Islet of Langerhans (tissue), 1 donor: Measurements from ENCODE around the gene TNS1.
"Not testable (repeated sequence)": the region's sequence is repeated elsewhere in the genome, so short reads cannot be mapped to it uniquely, and the experiment has no call there.

ENCODE experiments used
- FAIRE-seq: peaks from one replicate; lab custom pipeline; 2011; peaks lifted over from hg19 to GRCh38; lab: Jason Lieb, UNC

TNS1 gene

DNA sequence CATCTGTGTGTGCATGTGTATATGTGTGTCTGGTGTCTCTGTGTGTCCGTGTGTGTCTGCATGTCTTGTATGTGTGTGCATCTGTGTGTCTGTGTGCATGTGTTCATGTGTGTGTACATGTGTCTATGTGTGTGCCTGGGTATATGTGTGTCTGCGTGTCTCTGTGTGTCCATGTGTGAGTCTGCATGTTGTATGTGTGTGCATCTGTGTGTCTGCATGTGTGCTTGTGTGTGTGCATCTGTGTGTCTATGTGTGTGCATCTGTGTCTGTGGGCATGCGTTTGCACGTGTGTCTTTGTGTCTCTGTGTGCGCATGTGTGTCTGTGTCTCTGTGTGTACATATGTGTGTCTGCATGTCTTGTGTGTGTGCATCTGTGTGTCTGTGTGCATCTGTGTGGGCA lies 207.7 kb downstream of the TNS1 start:
- no peak for FAIRE-seq

DNA sequence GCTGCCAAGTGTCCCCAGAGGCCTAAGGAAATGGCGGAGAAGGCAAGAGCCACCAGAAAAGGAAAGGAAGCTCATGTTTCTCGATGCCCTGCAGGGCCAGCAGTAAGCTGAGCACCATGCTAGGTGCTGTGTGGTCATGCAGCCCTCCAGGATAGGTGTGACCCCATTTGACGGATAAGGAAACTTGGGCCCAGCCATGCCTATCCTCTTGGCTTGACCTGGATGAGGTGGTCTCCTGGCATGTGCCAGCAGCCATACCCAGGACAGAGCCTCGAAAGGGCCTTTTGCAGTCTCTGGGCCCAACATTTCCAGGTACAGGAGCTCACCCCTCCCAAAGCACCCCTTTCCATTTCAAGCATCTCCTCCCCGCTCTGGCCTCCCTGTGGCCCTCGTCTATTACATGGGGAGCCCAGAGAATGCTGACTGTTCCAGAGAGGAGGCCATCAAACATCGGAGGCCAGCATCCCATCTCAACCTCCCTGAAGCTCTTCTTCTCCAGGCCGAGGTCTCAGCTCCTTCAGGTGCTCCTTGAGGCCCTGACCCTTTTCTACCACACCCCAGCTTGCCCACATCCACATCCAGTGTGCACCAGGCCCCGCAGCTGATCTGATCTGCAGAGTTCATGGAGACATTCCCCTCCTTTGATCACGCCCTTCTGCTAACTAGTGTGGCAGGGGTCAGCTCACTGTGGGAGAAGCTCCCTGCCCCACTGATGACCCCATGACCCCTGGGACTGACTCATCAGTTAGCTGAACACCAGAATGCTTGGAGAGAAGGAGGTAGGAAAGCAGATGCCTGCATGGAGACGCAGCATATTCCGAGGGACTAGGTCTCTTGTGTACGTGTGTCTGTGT lies 208.4 kb downstream of the TNS1 start:
- no peak for FAIRE-seq

GRCh38 chr2:217793566-217794132 lies 209.1 kb downstream of the TNS1 start:
- FAIRE-seq = no peak

GRCh38 chr2:217792626-217793527 lies 209.9 kb downstream of the TNS1 start:
- FAIRE-seq = no peak

DNA sequence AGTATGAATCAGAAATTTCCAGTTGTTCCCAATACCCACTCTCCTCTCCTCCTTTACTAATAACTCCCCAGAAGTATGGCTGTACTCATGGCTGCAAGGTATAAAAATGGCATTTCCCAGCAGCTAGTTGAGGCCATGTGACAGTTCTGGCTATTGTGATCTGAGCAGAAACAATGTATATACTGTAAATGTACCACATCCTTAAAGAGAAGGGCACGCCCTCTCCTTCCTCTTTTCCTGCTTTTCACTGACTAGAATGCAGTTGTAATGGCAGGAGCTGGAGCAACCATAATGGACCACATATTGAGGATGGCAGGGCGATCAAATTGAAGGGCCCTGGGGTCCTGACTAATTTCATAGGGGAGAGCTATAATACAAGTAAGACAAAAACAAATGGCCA lies 211.2 kb downstream of the TNS1 start:
- no peak for FAIRE-seq

DNA sequence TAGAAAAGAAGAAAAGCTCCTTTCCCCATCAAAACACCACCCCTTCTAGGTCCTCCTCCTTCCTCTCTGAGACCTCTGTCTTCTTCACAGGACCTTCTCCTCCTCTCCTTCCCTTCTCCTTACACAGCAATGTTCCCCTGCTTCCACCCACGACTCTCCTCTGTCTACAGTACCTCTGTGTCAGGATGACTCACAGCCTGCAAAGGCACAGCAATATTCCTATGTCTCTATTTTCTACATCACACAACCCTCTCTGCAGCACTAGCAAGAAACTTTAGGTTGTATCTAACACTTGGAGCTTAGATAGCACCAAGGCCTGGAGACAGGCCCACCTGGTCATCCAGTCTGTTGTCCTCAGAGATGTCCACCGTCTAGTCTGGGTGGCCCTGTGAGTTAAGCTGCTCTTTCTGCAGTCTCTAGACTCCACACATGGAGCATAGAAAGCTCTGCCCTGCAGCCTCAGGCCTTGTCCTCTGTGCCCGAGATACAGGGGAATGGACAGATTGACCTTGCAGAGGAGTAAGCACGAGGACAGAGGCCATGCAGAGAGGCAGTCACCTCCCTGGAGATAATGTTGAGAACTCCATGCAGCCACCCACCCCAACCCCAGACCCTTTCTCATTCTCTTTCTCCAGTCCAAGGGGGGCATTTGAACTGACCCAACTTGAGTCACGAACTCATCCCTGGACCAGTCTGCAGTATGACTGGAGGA lies 212.0 kb downstream of the TNS1 start:
- no peak for FAIRE-seq

DNA sequence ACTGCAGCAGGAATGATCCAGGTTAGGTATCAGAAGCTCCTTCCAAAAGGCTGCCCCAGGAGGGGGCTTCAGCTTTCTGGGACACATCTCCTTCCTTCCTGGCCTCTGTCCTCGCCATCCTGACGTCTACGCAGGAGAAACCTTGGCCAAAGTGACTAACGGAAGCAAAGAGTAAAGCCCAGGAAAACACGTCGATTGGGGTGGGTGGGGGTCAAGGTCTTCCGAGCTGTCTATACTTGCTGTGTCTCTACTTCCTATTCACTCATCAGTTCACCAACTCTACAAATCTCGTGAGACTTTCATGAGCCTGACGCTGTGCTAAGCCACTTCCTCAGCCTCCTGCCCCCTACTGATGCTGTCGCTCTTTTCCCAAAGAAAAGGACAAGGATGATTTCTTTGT lies 212.6 kb downstream of the TNS1 start:
- no peak for FAIRE-seq

DNA sequence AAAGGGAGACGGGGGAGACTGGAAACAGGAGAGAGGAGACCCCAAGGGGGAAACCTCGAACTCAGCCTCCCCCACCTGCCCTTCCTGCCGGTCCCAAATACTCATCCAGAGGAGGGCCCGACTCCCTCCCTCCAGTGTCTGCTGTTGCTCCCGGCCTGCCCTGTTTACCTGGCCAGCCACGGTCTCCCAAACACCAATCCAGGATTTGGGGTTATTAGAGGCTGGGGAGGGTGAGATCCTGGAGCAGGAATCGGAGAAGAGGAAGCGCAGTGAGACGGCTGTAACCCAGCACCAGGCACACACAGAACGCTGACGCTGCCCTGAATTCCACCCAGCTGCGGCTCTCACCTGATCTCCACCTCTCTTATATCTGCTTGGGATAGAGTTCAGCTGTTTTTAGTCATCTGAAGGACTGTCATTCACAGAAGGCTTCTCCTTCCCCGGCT lies 213.0 kb downstream of the TNS1 start:
- FAIRE-seq = no peak

DNA sequence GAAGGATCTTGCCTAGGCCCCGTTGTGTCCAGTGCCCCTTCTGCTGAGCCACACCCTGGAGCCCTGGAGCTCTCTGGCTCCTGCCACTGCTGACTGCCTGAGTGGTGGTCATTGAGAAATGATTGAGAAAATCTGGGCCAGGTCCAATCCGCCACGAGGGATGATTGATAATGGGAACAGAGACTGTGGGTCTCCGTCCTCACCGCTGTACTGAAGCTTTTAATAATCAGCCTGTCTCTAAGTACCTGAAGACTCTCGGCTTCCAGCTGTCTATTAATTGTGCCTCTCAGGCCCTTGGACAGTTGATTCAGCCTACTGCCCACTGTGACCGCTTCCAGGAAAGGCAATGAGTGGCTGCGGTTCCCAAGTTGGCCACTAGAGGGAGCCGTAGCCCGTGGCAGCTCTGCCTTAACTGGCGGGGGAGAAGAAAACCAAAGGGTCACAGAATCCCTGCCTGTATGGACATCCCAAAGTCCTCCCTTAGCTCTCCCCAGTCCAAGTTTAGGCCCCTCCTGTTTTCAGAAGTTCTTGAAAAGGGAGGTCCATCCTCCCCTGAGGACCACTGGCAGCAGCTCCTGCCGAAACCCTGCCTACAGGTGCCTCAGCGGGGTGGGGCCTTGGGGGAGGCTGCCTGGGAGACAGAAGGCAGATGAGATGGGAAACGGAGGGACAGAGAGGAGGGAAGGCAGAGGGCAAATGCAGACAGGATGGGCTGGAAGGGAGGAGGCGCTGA lies 213.6 kb downstream of the TNS1 start:
- no peak for FAIRE-seq

DNA sequence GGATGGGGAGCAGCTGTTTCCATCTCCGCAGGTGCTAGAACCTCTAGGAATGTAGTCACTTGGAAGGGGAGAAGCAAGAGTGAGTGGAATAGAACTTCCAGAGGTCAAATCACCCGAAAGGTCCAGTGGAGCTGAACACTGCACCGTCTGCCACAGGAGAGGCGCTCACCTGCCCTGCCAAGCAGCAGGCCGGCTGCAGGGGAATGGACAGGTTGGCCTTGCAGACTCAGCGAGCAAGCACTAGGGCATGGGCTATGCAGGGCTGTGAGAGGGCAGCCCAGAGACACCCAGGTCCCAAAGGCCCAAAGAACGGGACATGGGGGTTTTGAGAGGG lies 214.2 kb downstream of the TNS1 start:
- no peak for FAIRE-seq

DNA sequence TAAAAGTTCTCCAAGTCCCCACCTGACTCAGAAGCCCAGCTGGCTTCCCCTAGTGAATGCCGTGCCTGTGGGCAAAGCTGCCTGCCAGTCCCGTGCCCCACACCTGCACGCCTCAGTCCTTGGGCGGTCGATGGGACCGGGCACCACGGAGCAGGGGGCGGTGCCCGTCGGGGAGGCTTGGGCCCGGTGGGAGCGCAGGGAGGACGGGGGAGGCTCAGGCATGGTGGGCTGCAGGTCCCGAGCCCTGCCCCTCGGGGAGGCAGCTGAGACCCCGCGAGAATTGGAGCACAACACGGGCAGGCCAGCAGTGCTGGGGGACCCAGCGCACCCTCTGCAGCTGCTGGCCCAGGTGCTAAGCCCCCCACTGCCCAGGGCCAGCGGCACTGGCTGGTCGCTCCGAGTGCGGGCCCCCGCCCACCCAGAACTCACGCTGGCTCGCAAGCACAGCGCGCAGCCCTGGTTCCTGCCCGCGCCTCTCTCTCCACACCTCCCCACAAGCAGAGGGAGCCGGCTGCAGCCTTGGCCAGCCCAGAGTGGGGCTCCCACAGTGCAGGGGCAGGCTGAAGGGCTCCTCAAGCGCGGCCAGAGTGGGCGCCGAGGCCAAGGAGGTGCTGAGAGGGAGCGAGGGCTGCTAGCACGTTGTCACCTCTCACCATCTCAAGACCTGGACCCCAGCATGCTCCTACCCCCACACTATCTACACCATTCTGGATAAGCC lies 215.5 kb downstream of the TNS1 start:
- no peak for FAIRE-seq

- FAIRE-seq = not testable (repeated sequence)
Observed at GRCh38 chr2:217786560-217786959, 216.2 kb downstream of the TNS1 start.

- FAIRE-seq = no peak
Observed at GRCh38 chr2:217785544-217786045, 217.2 kb downstream of the TNS1 start.

- FAIRE-seq = no peak
Observed at GRCh38 chr2:217784996-217785543, 217.7 kb downstream of the TNS1 start.

GRCh38 chr2:217783243-217783642 lies 219.6 kb downstream of the TNS1 start:
- FAIRE-seq = no peak

DNA sequence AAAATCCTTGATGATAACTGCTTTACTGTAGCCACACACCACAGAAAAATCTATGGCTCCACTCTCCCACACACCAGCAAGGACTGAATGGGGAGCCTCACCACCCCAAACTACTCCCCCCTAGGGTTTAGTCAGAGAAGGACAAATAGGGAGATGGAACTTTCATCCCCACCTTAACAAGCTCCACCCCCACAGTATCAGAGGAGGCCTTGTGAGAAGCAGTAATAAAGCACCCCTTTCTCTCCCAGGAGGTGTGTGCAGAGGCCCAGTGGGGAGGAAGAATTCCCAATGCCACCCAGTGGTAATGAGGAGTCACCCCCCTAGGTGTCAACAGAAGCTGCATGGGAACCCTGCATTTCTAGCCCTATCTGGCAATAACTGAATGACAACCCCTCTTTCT lies 224.9 kb downstream of the TNS1 start:
- no peak for FAIRE-seq

GRCh38 chr2:217776631-217777030 lies 226.2 kb downstream of the TNS1 start:
- no peak for FAIRE-seq

DNA sequence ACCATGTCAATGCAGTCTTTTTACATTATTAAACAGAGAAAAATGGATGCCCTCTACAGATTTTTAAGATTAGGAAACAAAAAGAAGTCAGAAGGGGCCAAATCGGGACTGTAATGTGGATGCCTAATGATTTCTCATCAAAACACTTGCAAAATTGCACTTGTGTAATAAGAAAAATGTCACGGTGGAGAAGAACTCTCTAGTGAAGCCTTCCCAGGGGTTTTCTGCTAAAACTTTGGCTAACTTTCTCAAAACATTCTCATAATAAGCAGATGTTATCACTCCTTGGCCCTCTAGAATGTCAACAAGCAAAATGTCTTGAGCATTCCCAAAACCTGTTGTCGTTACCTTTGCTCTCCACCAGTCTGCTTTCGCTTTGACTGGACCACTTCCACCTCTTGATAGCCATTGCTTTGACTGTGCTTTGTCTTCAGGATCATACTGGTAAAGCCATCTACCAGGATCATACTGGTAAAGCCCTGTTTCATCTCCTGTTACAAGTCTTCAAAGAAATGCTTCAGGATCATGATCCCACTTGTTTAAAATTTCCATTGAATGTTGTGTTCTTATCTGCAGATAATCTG lies 226.8 kb downstream of the TNS1 start:
- FAIRE-seq = no peak

DNA sequence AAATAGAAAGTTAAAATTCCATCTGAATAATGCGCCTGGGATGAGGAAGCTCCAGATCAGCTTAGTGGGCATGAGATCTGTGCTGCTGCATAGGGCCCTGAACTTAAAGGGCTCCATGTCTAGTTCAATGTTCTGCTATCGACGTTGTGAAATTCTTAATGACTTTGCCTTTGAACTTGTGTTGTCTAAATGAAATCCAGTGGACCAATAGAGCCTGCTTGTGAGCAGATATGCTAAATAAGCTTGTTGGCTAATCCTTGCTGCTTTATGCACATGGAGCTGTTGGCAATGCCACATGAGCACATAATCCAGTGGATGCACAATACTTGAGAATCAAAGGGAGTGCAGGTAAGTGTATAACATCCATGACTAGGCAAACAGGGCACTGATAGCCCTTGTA lies 228.6 kb downstream of the TNS1 start:
- no peak for FAIRE-seq

DNA sequence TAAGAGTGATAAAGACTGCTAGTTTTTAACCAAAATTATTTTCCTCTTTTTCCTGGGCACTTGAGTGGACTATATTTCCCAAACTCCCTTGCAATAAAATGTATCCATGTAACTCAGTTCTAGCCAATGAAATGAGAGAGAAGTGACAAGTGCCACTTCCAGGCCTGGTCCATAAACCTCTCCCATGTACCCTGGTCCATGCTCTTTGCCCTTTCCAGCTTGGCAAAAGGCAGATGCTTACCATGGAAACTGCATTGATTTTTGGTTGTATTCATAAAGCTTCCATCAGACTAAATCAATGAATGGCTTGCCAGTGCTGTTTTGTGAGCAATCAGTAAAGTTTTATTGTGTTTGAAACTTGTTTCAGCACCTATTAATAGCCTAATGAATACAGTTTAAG lies 229.3 kb downstream of the TNS1 start:
- peak; percentile 13 for FAIRE-seq
